Right lobe of liver (tissue), 4 donors: Measurements from ENCODE around the gene EID3.

Source experiments
- CTCF ChIP-seq, 4 donors: fragments of 200-600 bp in 3 of 4; fragments of 450-650 bp in 1 of 4; IDR thresholded peaks; one replicate each; pipeline versions ENCODE4 v1.5.1 to v1.8.0; 2016 to 2022; ENCODE audit warnings: antibody characterized with exemption in 4 of 4, mild to moderate bottlenecking in 2 of 4
- POLR2A ChIP-seq: fragments of 450-650 bp; IDR thresholded peaks from one replicate; pipeline ENCODE4 v1.6.1; 2017; ENCODE audit warnings: antibody characterized with exemption, mild to moderate bottlenecking
- donor health status: DM: no; HTN: no; CAD: no.
- donor health status: DM: no; HTN: no; CAD: no.
- donor health status: DM: no; HTN: yes; CAD: no.

- TF ChIP-seq CTCF (IDR thresholded peaks at IDR 0.05) = no peak
- TF ChIP-seq POLR2A = no peak
These were observed 22.7 kb upstream of the EID3 start for GRCh38 chr12:104280717-104281458.
